Epithelial cell of esophagus (primary cell): ENCODE measurements around the gene GNAT1.

ENCODE experiments used
- DNase-seq: peaks from one replicate; pipeline ENCODE4 v3.0.0; 2010; ENCODE audit warnings: low read depth
- H3K4me3 ChIP-seq: 2 replicates; pipeline ENCODE4 v1.5.1; 2011; ENCODE audit warnings: mild to moderate bottlenecking, low read length, control low read depth
- TF ChIP-seq, protein P1 (sequence below): IDR thresholded peaks from 2 replicates; pipeline ENCODE4 v1.5.1; 2011; ENCODE audit warnings: low read depth, mild to moderate bottlenecking, low read length, control low read depth, inconsistent platforms; ENCODE audit not compliant: insufficient read depth; ENCODE audit errors: missing control alignments

GNAT1 gene

DNA sequence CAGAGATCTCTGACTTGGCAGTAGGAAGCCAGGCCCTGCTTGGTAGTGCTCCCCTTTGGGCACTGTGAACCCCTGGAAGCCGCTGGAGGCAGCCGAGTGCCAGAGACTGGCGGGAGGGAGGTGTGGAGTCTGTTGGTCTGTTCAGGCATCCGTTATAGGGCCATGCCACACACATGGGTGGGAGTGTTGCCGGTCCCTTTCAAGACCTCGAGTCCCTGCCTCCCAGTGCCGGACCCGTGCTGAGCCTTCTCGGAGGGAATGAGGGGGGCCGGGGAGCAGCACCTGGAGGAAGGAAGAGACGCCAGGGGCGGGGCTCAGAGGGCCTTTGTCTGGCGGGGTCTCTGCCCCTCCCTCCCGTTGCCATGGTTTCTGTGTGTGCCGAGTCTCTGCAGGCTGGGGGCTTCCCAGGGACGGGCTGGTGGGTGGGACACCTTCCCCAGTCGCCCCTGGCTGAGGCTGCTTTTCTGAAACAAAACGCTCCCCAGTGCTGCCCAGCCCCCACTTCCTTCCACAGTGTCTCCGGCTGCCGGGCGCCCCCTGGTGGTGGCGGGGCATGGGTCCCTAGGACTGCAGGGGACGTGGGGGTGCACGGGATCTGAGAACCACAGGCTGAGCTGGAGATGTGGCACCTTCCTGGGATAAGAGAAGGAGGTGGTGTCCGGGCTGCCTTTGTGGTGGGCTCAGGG is 54.6 kb downstream of the GNAT1 start:
- peak overlapping the region; percentile 27 for H3K4me3 ChIP-seq
- TF ChIP-seq, protein P1, sequence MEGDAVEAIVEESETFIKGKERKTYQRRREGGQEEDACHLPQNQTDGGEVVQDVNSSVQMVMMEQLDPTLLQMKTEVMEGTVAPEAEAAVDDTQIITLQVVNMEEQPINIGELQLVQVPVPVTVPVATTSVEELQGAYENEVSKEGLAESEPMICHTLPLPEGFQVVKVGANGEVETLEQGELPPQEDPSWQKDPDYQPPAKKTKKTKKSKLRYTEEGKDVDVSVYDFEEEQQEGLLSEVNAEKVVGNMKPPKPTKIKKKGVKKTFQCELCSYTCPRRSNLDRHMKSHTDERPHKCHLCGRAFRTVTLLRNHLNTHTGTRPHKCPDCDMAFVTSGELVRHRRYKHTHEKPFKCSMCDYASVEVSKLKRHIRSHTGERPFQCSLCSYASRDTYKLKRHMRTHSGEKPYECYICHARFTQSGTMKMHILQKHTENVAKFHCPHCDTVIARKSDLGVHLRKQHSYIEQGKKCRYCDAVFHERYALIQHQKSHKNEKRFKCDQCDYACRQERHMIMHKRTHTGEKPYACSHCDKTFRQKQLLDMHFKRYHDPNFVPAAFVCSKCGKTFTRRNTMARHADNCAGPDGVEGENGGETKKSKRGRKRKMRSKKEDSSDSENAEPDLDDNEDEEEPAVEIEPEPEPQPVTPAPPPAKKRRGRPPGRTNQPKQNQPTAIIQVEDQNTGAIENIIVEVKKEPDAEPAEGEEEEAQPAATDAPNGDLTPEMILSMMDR: peak; percentile 93
- DNase-seq: peak; percentile 90

DNA sequence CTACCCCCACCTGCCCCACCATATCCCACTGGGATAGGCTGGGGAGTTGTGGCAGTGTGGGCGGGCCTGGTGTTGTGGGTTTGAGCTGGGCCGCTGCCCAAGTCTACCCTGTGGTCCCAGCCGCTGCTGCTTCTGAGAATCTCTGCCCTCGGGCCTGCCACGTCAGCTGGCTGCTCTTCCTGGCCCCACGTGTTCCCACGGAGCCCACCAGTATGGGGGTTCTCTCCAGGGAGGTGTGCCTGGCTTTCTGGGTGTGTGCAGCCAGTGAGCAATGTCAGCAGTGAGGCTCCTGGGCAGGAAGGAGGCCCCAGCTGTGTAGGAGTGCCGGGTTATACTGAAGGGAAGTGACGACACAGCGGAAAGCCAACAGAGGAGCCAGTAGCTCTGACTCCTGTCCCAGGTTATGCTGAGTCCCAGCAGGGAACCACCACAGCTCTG is 55.1 kb downstream of the GNAT1 start:
- DNase-seq: peak; percentile 98
- TF ChIP-seq, protein P1: no peak
- no peak overlapping the region for H3K4me3 ChIP-seq
